ENCODE measurements around the gene CDO1. TPM values are rescaled to one million over a fixed set of nuclear protein-coding genes. Genes with fewer than 3 reads are reported as not detected.

Gene CDO1
- total and polyA plus RNA-seq, 4 donors: 2.9 to 31.7 (median 4.8) TPM

DNA sequence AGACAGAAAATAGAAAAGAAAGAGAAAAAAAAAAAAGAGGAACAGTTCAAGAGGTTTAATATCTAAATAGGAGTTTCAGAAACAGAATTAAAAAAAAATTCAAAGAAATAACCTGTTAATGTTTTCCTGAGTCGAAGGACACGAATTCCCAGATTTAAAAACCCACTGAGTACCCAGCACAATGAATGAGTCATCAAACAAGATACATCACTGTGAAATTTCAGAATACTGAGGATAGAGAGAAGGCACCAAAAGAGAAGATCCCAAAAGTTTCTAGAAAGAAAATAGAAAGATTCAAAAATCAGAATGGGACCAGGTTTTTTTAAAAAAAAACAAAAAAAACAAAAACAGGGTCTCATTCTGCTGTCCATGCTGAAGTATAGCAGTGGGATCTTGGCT is 8.8 kb downstream of the CDO1 start:
- ATAC-seq (ENCODE audit: insufficient read depth, low FRiP score): no peak
- H3K36me3 ChIP-seq (ENCODE audit: control insufficient read depth in 4 of 4, insufficient read depth in 4 of 4, low read length in 4 of 4): peaks cover 0 to 38% (median 3%) of the 10 kb centered on the region in 4 donors
- peaks cover 0 to 4% (median 0%) of the 10 kb centered on the region in 5 donors for H3K4me1 ChIP-seq (ENCODE audit: control insufficient read depth in 5 of 5, insufficient read depth in 5 of 5, low read length in 5 of 5)
- no peaks in the 10 kb centered on the region for H3K9me3 ChIP-seq (ENCODE audit: control insufficient read depth in 4 of 4, insufficient read depth in 3 of 4, low read length in 3 of 4)
- 87 to 96% methylated on average over 2 of the region's 2 CpGs for WGBS, 2 donors
- no peak overlapping the region for H3K27ac ChIP-seq (ENCODE audit: low read depth in 1 of 2, low read length in 1 of 2)
- H3K27me3 ChIP-seq (ENCODE audit: control insufficient read depth in 3 of 3, insufficient read depth in 3 of 3, low read length in 2 of 3): no peaks in the 10 kb centered on the region
- DNase-seq: no peak
- H3K9ac ChIP-seq (ENCODE audit: insufficient read depth in 1 of 2, low read length in 2 of 2): no peak overlapping the region
- H3K4me3 ChIP-seq: no peak overlapping the region
- TF ChIP-seq, protein P1, sequence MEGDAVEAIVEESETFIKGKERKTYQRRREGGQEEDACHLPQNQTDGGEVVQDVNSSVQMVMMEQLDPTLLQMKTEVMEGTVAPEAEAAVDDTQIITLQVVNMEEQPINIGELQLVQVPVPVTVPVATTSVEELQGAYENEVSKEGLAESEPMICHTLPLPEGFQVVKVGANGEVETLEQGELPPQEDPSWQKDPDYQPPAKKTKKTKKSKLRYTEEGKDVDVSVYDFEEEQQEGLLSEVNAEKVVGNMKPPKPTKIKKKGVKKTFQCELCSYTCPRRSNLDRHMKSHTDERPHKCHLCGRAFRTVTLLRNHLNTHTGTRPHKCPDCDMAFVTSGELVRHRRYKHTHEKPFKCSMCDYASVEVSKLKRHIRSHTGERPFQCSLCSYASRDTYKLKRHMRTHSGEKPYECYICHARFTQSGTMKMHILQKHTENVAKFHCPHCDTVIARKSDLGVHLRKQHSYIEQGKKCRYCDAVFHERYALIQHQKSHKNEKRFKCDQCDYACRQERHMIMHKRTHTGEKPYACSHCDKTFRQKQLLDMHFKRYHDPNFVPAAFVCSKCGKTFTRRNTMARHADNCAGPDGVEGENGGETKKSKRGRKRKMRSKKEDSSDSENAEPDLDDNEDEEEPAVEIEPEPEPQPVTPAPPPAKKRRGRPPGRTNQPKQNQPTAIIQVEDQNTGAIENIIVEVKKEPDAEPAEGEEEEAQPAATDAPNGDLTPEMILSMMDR (IDR thresholded peaks at IDR 0.05; ENCODE audit: control extremely low read depth, extremely low read depth): no peak

GRCh38 chr5:115806986-115807653 is 9.3 kb downstream of the CDO1 start:
- TF ChIP-seq, protein P1 (IDR thresholded peaks at IDR 0.05; ENCODE audit: control extremely low read depth, extremely low read depth): no peak
- no peaks in the 10 kb centered on the region for H3K27me3 ChIP-seq (ENCODE audit: control insufficient read depth in 3 of 3, insufficient read depth in 3 of 3, low read length in 2 of 3)
- no peaks in the 10 kb centered on the region for H3K9me3 ChIP-seq (ENCODE audit: control insufficient read depth in 4 of 4, insufficient read depth in 3 of 4, low read length in 3 of 4)
- no peak overlapping the region for H3K27ac ChIP-seq (ENCODE audit: low read depth in 1 of 2, low read length in 1 of 2)
- H3K4me3 ChIP-seq: no peak overlapping the region
- 79 to 86% methylated on average over 2 of the region's 2 CpGs for WGBS, 2 donors
- H3K36me3 ChIP-seq (ENCODE audit: control insufficient read depth in 4 of 4, insufficient read depth in 4 of 4, low read length in 4 of 4): peaks cover 0 to 40% (median 3%) of the 10 kb centered on the region in 4 donors
- ATAC-seq (ENCODE audit: insufficient read depth, low FRiP score) (no peak), DNase-seq (no peak)
- H3K4me1 ChIP-seq (ENCODE audit: control insufficient read depth in 5 of 5, insufficient read depth in 5 of 5, low read length in 5 of 5): peaks cover 0 to 3% (median 0%) of the 10 kb centered on the region in 5 donors
- no peak overlapping the region for H3K9ac ChIP-seq (ENCODE audit: insufficient read depth in 1 of 2, low read length in 2 of 2)

GRCh38 chr5:115801984-115802383 is 14.5 kb downstream of the CDO1 start:
- no peak overlapping the region for H3K27ac ChIP-seq (ENCODE audit: low read depth in 1 of 2, low read length in 1 of 2)
- H3K36me3 ChIP-seq (ENCODE audit: control insufficient read depth in 4 of 4, insufficient read depth in 4 of 4, low read length in 4 of 4): peaks cover 0 to 17% (median 0%) of the 10 kb centered on the region in 4 donors
- no peaks in the 10 kb centered on the region for H3K9me3 ChIP-seq (ENCODE audit: control insufficient read depth in 4 of 4, insufficient read depth in 3 of 4, low read length in 3 of 4)
- TF ChIP-seq, protein P1 (IDR thresholded peaks at IDR 0.05; ENCODE audit: control extremely low read depth, extremely low read depth): no peak
- ATAC-seq (ENCODE audit: insufficient read depth, low FRiP score) (no peak), DNase-seq (no peak)
- H3K4me1 ChIP-seq (ENCODE audit: control insufficient read depth in 5 of 5, insufficient read depth in 5 of 5, low read length in 5 of 5): peaks cover 0 to 3% (median 0%) of the 10 kb centered on the region in 5 donors
- H3K9ac ChIP-seq (ENCODE audit: insufficient read depth in 1 of 2, low read length in 2 of 2): no peak overlapping the region
- H3K27me3 ChIP-seq (ENCODE audit: control insufficient read depth in 3 of 3, insufficient read depth in 3 of 3, low read length in 2 of 3): no peaks in the 10 kb centered on the region
- H3K4me3 ChIP-seq: no peak overlapping the region
- WGBS, 2 donors: 60 to 68% methylated on average over 1 of the region's 1 CpG

Data from lung (tissue), 12 donors.